ENCODE measurements around the gene VRK1. TPM values are rescaled to one million over a fixed set of nuclear protein-coding genes. Genes with fewer than 3 reads are reported as not detected.

The VRK1 gene
- polyA plus RNA-seq, 1 of the 3 experiments (the other 2 are of a cell fraction) = 9.1 TPM

- ChIA-PET CTCF (interaction anchor here (0.6 kb wide), 1 partner anchor 65 kb away, joined by 3 read pairs; no protein-coding TSS in a partner anchor), POLR2A (no interaction called here)
Measured at GRCh38 chr14:96806836-96807235, 9.7 kb downstream of the VRK1 start.

DNA sequence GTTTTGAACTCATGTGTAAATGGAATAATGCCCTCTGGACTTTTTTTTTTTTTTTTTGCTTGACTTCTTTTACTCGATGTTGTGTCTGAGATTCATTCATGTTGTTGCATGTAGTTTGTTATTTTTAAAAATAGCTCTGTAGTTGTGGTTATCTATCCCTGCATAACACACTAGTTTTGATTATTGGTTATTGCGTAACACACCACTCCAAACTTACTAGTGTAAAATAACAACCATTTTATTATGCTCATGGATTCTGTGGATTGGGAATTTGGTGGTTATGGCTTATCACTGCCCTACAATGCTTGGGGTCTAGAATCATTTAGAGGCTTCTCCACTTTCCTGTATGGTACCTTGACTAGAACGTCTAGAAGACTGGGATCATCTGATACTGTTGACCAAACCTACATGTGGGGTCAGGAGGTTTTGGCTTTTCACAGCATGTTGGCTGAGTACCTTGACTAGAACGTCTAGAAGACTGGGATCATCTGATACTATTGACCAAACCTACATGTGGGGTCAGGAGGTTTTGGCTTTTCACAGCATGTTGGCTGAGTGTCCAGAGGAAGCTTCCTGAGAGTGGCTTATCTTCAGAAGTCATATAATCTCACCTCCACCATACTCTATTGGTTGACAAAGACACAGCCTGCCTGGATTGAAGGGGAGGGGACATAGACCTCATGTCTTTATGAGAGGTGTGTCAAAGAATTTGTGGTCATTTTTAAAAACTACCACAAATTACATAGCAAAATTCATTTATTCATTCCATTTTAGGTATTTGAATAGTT, 11.6 kb downstream of the VRK1 start:
- Histone ChIP-seq H3K9me3 (no peaks in the 10 kb centered on the region), H3K36me3 (replicated peaks in 1 of 2; ENCODE audit: control insufficient read depth in 1 of 2, insufficient read depth in 2 of 2, low read length in 1 of 2) (no peaks in the 10 kb centered on the region), H3K27ac (ENCODE audit: low read depth in 2 of 2, low read length in 1 of 2) (no peak overlapping the region), H3K79me2 (ENCODE audit: insufficient read depth) (peaks cover 89% of the 10 kb centered on the region), H3K9me2 (no peaks in the 10 kb centered on the region), H4K20me1 (ENCODE audit: insufficient read depth) (peaks cover 3% of the 10 kb centered on the region; the same call in 1 of the 2 replicates), H3K27me3 (ENCODE audit: insufficient read depth) (no peaks in the 10 kb centered on the region), H3K9ac (no peak overlapping the region), H2AFZ (ENCODE audit: low read depth) (no peak overlapping the region), H3K4me3 (ENCODE audit: low read depth in 2 of 2, low read length in 1 of 2) (no peak overlapping the region), H3K4me1 (ENCODE audit: control insufficient read depth in 1 of 2, insufficient read depth in 2 of 2, low read depth in 1 of 2, low read length in 1 of 2) (peaks cover 0 to 5% of the 10 kb centered on the region in 2 experiments; a peak in 3 of 4 replicates), H3F3A (replicated peaks; ENCODE audit: insufficient read depth) (peaks cover 11% of the 10 kb centered on the region), H3K4me2 (no peak overlapping the region)
- POLR2A ChIA-PET = no interaction called here
- TF ChIP-seq EZH2phosphoT487 (IDR thresholded peaks at IDR 0.05; ENCODE audit: borderline replicate concordance, low read depth) (no peak), TAF1 (IDR thresholded peaks at IDR 0.05; ENCODE audit: borderline replicate concordance, low read depth, low read length) (no peak), PBX3 (IDR thresholded peaks at IDR 0.05) (no peak), RCOR1 (IDR thresholded peaks at IDR 0.05; ENCODE audit: low read length) (no peak), JUND (IDR thresholded peaks at IDR 0.05) (no peak), NRF1 (IDR thresholded peaks at IDR 0.05; ENCODE audit: low read depth, low read length) (no peak), CTCF (IDR thresholded peaks at IDR 0.05) (no peak), TCF12 (IDR thresholded peaks at IDR 0.05) (no peak), USF1 (IDR thresholded peaks at IDR 0.05; ENCODE audit: borderline replicate concordance, low read depth) (no peak), SIN3A (IDR thresholded peaks at IDR 0.05; ENCODE audit: borderline replicate concordance, low read depth, low read length) (no peak), YY1 (IDR thresholded peaks at IDR 0.05; ENCODE audit: low read depth) (no peak), NFIC (IDR thresholded peaks at IDR 0.05; ENCODE audit: borderline replicate concordance) (no peak), GABPA (IDR thresholded peaks at IDR 0.05; ENCODE audit: low read depth) (no peak)
- TF ChIP-seq, protein P1, sequence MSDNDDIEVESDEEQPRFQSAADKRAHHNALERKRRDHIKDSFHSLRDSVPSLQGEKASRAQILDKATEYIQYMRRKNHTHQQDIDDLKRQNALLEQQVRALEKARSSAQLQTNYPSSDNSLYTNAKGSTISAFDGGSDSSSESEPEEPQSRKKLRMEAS (IDR thresholded peaks at IDR 0.05; ENCODE audit: low read depth) = no peak
- TF ChIP-seq, protein P2, sequence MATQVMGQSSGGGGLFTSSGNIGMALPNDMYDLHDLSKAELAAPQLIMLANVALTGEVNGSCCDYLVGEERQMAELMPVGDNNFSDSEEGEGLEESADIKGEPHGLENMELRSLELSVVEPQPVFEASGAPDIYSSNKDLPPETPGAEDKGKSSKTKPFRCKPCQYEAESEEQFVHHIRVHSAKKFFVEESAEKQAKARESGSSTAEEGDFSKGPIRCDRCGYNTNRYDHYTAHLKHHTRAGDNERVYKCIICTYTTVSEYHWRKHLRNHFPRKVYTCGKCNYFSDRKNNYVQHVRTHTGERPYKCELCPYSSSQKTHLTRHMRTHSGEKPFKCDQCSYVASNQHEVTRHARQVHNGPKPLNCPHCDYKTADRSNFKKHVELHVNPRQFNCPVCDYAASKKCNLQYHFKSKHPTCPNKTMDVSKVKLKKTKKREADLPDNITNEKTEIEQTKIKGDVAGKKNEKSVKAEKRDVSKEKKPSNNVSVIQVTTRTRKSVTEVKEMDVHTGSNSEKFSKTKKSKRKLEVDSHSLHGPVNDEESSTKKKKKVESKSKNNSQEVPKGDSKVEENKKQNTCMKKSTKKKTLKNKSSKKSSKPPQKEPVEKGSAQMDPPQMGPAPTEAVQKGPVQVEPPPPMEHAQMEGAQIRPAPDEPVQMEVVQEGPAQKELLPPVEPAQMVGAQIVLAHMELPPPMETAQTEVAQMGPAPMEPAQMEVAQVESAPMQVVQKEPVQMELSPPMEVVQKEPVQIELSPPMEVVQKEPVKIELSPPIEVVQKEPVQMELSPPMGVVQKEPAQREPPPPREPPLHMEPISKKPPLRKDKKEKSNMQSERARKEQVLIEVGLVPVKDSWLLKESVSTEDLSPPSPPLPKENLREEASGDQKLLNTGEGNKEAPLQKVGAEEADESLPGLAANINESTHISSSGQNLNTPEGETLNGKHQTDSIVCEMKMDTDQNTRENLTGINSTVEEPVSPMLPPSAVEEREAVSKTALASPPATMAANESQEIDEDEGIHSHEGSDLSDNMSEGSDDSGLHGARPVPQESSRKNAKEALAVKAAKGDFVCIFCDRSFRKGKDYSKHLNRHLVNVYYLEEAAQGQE (IDR thresholded peaks at IDR 0.05; ENCODE audit: low read depth, low read length) = no peak
- no peak for DNase-seq
- CTCF ChIA-PET = interaction anchor here (1.3 to 1.5 kb wide), 2 partner anchors 45 to 67 kb away, joined by 3 to 4 read pairs; no protein-coding TSS in a partner anchor
- over 99% methylated on average over 4 of the region's 4 CpGs for WGBS (ENCODE audit: low lambda C conversion rate)

More at GRCh38 chr14:96806836-96807235, 9.7 kb downstream of the VRK1 start:
- no peak overlapping the region for H2AFZ ChIP-seq (ENCODE audit: low read depth)
- H3K9ac ChIP-seq = no peak overlapping the region
- no peaks in the 10 kb centered on the region for H3K9me3 ChIP-seq
- no peaks in the 10 kb centered on the region for H3K27me3 ChIP-seq (ENCODE audit: insufficient read depth)
- H3K4me3 ChIP-seq (ENCODE audit: low read depth in 2 of 2, low read length in 1 of 2) = no peak overlapping the region
- peaks cover 3% of the 10 kb centered on the region; the same call in 1 of the 2 replicates for H4K20me1 ChIP-seq (ENCODE audit: insufficient read depth)
- no peak for TF ChIP-seq JUND (IDR thresholded peaks at IDR 0.05)
- TF ChIP-seq RAD21 (IDR thresholded peaks at IDR 0.05; ENCODE audit: low read length) = no peak
- no peaks in the 10 kb centered on the region for H3K36me3 ChIP-seq (replicated peaks in 1 of 2; ENCODE audit: control insufficient read depth in 1 of 2, insufficient read depth in 2 of 2, low read length in 1 of 2)
- 82% methylated on average over 3 of the region's 3 CpGs for WGBS (ENCODE audit: low lambda C conversion rate)
- H3K9me2 ChIP-seq = no peaks in the 10 kb centered on the region
- no peak overlapping the region for H3K27ac ChIP-seq (ENCODE audit: low read depth in 2 of 2, low read length in 1 of 2)
- peaks cover 10% of the 10 kb centered on the region for H3F3A ChIP-seq (replicated peaks; ENCODE audit: insufficient read depth)
- H3K79me2 ChIP-seq (ENCODE audit: insufficient read depth) = peaks cover 89% of the 10 kb centered on the region
- DNase-seq = no peak
- no peak overlapping the region for H3K4me2 ChIP-seq
- peaks cover 0 to 5% of the 10 kb centered on the region in 2 experiments; a peak in 3 of 4 replicates for H3K4me1 ChIP-seq (ENCODE audit: control insufficient read depth in 1 of 2, insufficient read depth in 2 of 2, low read depth in 1 of 2, low read length in 1 of 2)

All from SK-N-SH (cell line).